Activated CD4-positive, CD25-positive, alpha-beta regulatory T cell (primary cell): Measurements from ENCODE around the gene SELENOI.
"Not testable (repeated sequence)": the region's sequence is repeated elsewhere in the genome, so short reads cannot be mapped to it uniquely, and the experiment has no call there.

ENCODE experiments used
- DNase-seq, 4 experiments: peaks; one replicate each; lab custom pipeline; 2025; lab: John Stamatoyannopoulos, UW

The SELENOI gene

DNA sequence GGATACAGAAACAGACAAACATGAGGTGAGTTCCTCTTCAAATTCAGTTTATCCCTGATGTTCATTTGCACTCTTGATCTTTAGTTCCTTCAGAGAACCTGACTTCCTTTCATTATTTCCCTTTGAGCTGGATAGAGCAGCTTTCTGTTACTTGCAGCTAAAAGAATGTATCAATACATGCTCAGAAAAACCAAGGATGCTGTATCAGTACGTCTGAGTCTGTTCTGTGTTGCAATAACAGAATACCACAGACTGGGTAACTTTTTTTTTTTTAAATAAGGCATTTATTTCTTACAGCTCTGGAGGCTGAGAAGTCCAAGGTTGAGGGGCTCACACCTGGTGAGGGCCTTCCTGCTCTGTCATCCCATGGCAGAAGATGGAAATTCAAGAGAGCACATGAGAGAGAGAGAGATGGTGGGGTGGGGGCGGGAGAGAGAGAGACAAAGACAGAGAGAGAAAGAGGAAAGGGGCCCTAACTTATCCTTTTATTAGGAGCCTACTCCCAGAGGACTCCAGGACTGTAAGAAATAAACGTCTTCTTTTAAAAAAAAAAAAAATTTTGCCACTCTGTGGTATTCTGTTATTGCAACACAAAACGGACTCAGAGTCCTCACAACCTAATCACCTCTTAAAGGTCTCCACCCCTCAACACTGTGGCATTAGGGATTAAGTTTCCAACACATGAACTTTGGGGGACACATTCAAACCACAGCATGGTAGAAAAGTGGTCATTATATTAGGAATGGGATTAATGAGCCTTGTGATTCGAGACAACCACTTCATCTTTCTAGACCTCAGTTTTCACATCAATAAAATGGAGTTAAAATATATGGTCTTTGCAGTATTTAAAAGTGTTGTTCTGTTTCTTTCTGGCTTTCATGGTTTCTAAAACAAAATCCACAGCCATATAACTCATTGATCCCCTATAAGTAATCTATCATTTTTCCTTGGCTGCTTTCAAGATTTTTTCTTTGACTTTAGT, 18.4 kb upstream of the SELENOI start:
- no peak for DNase-seq

DNA sequence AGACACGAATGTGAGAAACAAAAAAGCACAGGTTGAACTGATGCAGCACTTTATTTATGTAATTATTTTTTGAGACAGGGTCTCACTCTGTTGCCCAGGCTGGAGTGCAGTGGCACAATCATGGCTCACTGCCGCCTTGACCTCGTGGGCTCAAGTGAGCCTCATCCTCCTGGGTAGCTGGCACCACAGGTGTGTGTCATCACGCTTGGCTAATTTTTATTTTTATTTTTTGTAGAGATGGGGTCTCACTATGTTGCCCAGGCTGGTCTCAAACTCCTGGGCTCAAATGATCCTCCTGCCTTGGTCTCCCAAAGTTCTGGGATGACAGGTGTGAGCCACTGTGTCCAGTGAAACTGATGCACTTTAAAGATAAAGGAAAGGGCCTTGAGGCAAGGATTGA, 16.9 kb upstream of the SELENOI start:
- not testable (repeated sequence) for DNase-seq

DNA sequence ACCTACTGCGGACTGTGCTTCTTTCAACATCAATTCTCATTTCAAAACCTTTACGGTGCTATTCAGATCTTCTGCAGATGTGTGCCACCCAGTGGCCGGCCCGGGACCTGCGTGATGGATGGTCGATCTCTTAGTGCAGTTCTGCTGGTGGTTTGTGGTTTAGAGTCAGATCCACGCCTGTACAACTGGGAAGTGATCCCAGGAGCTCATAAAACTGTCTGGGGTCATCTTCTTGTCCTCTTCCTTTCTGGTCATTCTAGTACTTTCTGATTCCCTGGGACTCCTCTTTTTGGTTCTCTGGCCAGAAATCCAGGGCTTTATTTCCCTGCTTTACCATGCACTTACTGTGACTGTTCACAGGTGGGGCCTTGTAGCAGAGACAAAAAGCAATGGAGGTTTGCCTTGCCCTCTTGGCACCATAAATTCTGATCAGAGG, 15.8 kb upstream of the SELENOI start:
- DNase-seq: peak; percentile 64 to 79 (median 70)

DNA sequence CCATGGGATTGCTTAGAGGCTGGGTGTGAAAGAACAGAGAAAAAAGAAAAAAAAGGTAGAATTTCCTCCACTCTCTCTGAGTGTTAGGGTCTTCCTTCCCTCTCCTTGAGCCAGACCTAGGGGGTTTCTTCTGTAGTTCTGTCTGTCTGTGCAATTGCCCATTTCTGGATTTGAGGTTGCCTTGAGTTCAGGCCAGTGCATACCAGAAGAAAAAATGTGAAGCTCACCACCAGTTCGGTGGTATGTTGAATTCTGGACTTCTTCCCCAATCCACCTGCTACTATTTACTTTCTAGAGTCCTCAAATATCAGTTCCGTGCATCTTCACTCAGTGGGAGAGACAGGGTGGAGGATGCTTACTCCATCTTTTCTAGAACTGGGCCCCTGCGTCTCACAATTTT, 15.3 kb upstream of the SELENOI start:
- no peak for DNase-seq

DNA sequence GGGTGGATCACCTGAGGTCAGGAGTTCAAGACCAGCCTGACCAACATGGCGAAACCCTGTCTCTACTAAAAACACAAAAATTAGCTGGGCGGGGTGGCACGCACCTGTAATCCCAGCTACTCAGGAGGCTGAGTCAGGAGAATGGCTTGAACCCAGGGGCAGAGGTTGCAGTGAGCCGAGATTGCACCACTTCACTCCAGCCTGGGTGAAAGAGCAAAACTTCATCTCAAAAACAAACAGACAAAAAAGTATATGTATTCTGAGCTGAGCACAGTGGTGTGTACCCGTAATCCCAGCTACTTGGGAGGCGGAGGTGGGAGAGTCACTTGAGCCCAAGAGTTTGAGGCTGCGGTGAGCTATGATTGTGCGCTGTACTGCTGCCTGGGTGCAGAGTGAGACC, 14.6 kb upstream of the SELENOI start:
- DNase-seq: not testable (repeated sequence)

DNA sequence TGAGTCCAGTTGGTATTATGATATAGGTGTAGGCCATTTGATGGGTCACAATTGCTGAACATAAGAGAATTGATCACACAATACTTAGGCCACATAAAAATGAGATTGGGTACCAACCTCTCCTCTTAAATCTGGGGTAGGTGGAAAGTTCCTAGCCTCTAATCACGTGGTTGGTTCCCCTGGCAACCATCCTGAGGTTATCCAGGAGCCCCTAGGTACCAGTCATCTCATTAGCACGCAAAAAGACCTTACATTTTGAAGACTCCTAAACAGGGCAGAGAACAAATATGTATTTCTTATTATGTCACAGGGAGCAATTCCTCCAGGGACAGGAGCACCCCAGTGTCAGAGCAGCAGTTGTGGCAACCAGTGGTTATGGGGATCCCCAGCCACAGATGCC, 12.7 kb upstream of the SELENOI start:
- no peak for DNase-seq

DNA sequence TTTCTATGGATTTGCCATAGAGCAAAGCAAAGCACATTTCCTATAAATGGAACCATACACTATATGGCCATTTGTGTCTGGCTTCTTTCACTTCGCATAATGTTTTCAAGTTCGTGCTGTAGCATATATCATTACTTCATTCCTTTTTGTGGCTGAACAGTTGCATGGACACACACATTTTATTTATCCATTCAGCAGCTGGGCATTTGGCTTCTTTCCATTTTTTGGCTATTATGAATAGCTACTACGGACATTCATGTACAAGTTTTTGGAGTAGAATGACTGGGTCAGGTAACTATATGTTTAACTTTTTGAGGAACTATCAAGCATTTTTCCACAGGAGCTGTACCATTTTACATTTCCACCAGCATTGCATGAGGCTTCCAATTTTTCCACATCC, 10.7 kb upstream of the SELENOI start:
- DNase-seq: no peak

DNA sequence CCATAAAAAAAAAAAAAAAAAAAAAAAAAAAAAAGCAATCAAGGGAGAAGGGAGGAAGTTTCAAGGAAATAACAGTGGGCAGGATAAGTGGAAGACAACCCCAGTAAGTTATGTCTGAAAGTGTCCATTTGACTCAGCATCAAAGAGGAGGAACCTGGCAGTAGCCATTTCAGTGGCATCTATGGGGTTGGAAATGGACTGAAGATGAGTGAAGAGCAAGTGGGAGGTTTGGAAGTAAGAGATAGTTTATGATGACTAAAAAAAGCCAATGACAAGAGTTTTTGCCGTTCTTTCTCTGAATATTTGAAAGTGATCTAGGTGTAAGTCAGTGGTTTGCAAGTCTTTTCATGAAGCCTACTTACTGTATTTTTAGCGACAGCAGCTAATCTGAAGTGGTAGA, 9.2 kb upstream of the SELENOI start:
- no peak for DNase-seq

DNA sequence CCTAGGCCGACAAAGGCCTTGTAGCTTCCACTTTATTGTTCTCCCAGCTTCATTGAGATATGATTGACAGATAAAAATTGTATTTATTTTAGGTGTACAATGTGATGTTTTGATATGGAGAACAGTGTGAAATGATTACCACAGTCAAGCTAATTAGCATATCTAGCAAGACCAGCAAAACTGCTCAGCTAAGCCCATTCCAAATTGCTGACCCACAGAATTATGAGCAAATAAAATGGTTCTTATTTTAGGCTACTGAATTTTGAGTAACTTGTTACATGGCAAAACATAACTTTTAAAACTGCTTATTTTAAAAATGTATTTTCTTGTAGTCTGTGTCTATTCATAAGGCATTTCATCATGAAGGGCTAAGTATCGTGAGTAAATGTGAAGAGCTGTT, 8.6 kb upstream of the SELENOI start:
- DNase-seq: no peak

DNA sequence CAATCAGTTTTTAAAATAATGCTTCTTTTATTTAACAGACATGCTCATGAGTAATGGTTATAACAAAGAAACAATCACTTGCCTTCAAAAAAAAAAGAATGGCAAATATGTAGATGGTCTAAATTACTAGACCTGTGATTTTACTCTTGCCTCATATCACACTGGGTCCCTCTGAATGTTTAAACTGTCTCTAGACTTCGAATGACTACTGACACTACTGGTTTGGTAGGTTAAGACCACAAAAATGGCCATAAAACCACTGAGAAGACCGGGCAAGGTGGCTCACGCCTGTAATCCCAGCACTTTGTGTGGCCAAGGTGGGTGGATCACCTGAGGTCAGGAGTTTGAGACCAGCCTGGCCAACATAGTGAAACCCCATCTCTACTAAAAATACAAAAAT, 5.1 kb upstream of the SELENOI start:
- DNase-seq: no peak

DNA sequence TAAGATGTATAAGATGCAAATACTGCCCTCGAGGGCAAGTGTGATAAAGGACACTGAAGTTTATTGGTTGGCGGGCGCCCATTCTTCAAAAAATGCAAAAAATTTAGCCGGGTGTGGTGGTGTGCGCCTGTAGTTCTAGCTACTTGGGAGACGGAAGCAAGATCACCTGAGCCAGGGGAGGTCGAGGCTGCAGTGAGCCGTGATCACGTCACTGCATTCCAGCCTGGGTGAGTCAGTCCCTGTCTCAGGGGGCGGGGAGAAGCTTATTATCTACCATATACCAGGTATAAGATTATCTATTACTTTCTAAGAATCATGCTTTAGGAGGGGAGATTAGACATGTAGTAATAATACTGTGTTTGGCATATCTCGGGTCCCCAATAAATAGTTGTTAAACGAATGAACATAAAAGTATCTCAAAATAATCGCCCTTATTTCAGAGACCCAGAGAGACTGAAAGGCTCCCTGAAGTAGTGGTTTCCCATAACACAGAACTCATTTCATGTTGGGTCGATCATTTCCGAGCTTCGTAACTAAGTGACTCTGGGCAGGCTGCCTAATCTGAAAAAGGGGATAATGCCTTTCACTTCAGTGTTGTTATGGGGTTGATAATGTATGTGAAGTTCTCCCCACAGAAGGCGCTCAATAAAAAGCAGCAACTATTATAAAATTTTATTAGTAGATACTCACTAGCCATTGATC, 1.2 kb upstream of the SELENOI start:
- DNase-seq: no peak

DNA sequence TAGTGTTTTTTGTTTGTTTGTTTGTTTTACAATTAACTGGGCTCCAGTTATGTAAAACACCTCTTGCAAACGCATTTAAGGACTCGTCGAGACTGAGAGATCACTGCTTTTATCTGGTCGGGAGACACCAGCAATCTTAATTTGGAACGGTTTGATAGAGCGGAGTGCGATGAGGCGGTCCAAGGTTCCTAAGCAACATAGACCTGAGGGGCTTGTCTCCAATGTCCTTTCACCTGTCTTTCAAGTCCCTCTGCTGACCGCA, 729 bp upstream of the SELENOI start:
- no peak for DNase-seq

DNA sequence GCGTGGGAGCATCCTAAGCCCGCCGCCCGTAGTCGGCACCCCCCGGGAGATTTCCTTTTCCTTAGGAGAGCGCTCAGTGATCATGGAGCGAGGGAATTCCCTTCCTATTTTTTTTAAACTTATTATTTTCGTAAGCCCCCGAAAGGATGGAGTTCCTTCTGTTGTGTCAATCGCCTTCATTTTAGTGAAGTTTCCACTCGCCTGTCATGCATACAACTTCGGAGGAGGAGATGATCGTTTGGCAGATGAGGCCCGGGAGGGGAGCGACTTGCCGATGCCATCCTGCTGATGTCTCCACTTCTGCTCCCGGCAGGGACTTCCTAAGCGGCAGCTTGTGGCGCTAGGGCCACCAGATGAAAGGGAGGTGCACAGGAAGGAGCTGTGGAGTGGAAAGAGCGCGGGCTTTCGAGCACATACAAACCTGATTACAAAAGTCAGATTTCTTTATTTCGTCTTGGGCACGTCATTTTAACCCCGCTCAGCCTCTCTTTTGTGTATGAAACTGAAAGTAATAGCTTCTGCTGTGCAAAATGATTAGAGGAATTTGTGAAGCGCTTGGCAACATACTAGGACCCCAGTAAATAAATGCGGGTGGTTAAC, 611 bp downstream of the SELENOI start, which contains the start of gene ADGRF3:
TSS of gene ADGRF3 (minus strand) at position 336 of the 600 bp plus-strand sequence. CDS start 555 bp downstream, outside the sequence.
- DNase-seq: peak in 3 of 4 experiments; percentile 14 to 28 (median 27)

DNA sequence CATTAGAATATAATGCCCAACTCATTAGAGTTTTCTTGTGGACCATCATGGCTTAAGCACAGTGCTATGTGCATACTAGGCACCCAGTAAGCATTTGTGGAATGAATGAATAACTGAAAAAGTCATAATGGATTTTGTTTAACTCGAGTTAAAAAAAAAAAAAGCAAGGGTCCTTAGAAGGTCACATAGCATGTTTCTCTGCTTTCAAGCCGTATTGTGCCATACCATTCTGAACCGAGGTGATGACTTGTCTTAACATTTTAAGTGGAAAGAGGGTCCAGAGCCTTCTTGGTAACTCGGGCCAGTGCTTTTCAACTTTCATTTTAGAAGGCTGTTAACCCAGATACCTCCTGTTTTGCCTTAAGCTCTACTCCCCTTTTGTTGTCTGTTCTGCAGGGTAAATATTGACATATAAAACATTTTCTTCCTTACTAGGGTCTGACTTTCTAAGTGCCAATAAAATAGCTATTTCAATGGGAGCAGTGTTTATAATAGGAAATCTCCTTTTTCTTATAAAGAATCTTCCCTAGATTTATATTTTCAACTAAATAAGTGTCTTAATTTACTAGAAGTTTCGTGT, 1.4 kb downstream of the SELENOI start:
- no peak for DNase-seq

DNA sequence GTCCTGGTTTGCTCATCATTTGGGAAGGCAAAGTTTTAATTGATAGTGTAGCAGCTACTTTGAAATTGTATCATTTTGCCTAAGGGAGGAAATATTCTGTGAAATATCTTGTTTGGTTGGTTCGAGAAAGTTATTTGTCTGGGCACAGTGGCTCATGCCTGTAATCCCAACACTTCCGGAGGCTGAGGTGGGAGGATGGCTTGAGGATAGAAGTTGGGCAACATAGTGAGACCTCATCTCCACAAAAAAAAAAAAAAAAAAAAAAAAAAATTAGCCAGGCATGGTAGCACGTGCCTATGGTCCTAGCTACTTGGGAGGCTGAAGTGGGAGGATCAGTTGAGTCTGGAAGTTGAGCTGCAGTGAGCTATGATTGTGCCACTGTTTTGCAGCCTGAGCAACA, 3.7 kb downstream of the SELENOI start:
- no peak for DNase-seq

DNA sequence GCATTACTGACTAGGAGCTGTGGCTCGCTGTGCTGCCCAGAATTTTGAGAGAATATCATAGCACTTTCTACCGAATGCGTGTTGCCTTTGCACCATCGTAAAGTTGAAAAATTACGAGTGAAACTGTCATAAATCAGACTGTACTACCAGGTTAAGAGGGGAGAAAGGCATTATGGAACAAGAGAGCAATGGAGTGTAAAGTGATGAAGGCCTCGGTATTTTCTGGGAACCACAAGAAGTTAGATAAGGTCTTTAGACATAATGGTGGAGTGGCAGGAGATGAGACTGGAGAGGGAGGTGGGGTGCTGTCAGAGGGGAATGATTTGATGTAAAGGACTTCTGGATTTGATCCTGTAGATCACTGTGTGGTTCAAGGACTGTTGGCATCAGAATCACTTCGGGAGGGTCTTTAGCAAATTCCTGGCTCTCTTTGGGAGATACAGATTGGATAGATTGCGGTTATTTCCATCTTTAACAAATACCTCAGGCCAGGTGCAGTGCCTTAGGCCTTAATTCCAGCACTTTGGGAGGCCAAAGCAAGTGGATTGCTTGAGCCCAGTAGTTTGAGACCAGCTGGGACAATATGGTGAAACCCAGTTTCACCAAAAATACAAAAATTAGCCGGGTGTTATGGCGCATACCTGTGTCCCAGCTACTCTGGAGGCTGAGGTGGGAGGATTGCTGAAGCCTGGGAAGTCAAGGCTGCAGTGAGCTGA, 5.6 kb downstream of the SELENOI start:
- no peak for DNase-seq

DNA sequence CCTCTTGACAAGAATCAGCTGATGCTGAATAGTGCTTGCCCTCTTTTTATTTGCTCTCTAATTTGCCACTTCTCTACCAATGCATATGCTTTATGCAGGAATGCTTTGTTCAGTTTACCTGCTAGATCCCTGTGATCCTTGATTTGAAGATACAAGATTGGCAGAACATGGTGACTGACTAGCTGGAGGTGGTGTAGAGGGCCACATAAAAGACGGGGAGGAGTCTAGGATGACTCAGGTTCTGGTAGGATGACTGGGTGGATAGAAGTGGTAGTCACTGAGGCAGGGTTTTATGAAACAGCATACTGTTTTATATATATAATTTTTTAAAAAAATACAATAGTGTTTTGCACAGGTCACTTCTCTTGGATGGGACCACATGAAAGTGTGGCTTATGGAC, 6.9 kb downstream of the SELENOI start:
- no peak for DNase-seq

DNA sequence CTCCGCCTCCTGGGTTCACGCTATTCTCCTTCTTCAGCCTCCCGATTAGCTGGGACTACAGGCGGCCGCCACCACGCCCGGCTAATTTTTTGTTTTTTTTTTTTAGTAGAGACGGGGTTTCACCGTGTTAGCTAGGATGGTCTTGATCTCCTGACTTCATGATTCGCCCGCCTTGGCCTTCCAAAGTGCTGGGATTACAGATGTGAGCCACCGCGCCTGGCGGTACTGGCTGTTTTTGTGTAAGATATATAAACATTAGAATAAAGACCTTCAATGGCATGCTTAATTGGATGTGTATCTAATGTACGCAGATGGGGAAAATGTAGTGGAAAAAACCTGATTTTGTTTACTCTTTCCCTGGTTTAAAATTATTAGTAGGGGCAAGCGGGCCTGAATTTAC, 8.5 kb downstream of the SELENOI start:
- DNase-seq: not testable (repeated sequence)

DNA sequence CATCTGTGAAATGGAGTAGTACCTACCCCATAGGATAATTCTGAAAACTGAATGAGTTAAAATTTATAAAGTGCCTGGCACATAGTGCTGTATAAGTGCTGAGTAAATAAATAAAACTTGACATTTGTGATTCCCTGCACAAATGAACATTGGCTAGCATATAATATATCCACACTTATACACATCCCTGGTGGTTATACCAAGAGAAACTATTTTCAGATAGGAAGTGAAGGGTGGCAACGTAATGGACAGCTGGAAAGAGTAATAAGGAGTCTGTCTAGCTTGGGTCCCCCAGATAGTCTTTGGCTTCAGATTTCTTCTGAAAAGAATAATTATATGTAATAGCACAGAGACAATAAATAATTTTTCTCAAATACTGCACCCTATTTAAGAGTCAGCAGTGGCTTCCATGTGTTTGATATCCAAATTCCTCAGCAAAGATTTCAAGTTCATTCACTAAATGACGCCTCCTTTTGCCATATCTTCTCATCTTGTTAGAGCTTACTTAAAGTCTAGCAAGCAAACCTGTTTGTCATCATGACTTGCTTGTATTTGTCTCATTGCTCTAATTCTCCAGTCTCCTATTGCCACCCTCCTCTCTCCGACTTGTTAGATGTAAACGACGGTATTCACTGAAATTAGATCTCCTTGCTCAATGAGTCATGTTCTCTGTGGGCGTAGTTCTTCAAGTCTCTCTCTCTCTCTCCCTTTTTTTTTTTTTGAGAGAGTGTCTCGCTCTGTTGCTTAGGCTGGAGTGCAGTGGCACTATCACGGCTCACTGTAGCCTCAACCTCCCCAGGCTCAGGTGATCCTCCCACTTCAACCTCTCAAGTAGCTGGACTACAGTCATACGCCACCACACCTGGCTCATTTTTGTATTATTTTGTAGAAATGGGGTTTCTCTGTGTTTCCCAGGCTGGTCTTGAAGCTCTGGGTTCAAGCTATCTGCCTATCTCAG, 9.4 kb downstream of the SELENOI start:
- no peak for DNase-seq

DNA sequence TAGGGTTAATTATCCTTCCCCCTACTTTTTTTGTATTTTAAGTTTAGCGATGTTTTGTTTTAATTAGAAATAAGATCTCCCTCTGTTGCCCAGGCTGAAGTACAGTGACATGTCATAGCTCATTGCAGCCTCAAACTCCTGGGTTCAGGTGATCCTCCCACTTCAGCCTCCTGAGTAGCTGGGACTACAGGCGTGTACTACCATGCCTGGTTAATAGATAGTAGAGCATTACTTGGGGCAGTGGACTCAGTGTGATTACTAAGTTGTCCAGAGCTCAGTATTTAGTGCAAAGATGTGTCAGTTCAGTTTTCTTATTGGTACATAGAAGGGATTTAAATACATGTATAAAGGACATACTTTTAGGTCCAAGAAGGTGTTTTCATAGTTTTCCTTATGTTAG, 10.2 kb downstream of the SELENOI start:
- DNase-seq: no peak

DNA sequence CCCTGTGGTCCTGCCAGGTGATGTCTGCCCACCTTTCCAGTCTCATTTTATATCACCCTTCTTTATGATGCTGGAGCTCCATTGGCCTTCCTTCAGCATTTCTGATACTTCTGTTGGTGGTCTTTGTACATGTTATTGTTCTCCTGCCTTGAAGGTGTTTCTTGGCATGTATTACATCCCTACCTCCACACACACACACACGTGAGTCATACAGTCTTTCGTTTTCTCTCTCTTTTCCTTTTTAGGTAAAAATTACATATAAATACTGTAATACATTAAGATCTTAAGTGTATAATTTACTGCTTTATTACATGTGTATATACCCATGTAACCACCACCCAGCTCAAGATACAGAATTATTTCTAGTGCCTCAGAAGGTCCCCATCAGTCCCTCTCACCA, 10.8 kb downstream of the SELENOI start:
- no peak for DNase-seq
